Thyroid gland (tissue), 4 donors: ENCODE results near the gene CHST7.

ENCODE experiments used
- CTCF ChIP-seq, 6 experiments: fragments of 200-600 bp in 3 of 6; fragments of 450-650 bp in 3 of 6; sonication (generic) in 3 of 6; IDR thresholded peaks; one replicate each; pipeline ENCODE4 v1.5.1; 2016 to 2019; ENCODE audit warnings: antibody characterized with exemption in 6 of 6, mild to moderate bottlenecking in 2 of 6, inconsistent platforms in 1 of 6, moderate library complexity in 1 of 6
- POLR2A ChIP-seq, 2 donors: fragments of 450-650 bp; IDR thresholded peaks; one replicate each; pipeline ENCODE4 v1.6.1; 2017; ENCODE audit warnings: antibody characterized with exemption in 2 of 2, mild to moderate bottlenecking in 2 of 2, moderate library complexity in 1 of 2

- TF ChIP-seq CTCF (IDR thresholded peaks at IDR 0.05), result no peak
- TF ChIP-seq POLR2A (IDR thresholded peaks at IDR 0.05), result no peak
These were observed 5.7 kb downstream of the CHST7 start for GRCh38 chrX:46579250-46579649.
